ENCODE data around the gene PCSK7.

Gene PCSK7

GRCh38 chr11:117181586-117182550 lies 50.0 kb downstream of the PCSK7 start:
- TF ChIP-seq ZC3H10 (CRISPR knock-in tag; IDR thresholded peaks at IDR 0.05), result no peak
- no peak for TF ChIP-seq ZFP3 (CRISPR knock-in tag; IDR thresholded peaks at IDR 0.05)
- no peak for TF ChIP-seq SNAI2 (CRISPR knock-in tag; IDR thresholded peaks at IDR 0.05)
- no peak for ATAC-seq

- TF ChIP-seq ZFP3 (CRISPR knock-in tag; IDR thresholded peaks at IDR 0.05) (no peak), CSDC2 (CRISPR knock-in tag; IDR thresholded peaks at IDR 0.05) (no peak), ZNF8 (CRISPR knock-in tag; IDR thresholded peaks at IDR 0.05) (no peak), SNAI2 (CRISPR knock-in tag; IDR thresholded peaks at IDR 0.05) (no peak)
- peak; percentile 59 for ATAC-seq
These were observed 51.0 kb downstream of the PCSK7 start for GRCh38 chr11:117180661-117181585.

- no peak for ATAC-seq
- TF ChIP-seq CREB5 (CRISPR knock-in tag; IDR thresholded peaks at IDR 0.05; ENCODE audit: low read depth) (no peak), BACH2 (CRISPR knock-in tag; IDR thresholded peaks at IDR 0.05; ENCODE audit: borderline replicate concordance) (no peak), ZFP3 (CRISPR knock-in tag; IDR thresholded peaks at IDR 0.05) (no peak), CSDC2 (CRISPR knock-in tag; IDR thresholded peaks at IDR 0.05) (no peak), SNAI2 (CRISPR knock-in tag; IDR thresholded peaks at IDR 0.05) (no peak), RARB (CRISPR knock-in tag; IDR thresholded peaks at IDR 0.05) (no peak), TOX (CRISPR knock-in tag; IDR thresholded peaks at IDR 0.05; ENCODE audit: borderline replicate concordance) (no peak), PPARA (CRISPR knock-in tag; IDR thresholded peaks at IDR 0.05; ENCODE audit: borderline replicate concordance) (no peak), TCF4 (CRISPR knock-in tag; IDR thresholded peaks at IDR 0.05; ENCODE audit: borderline replicate concordance) (no peak)
These were observed 51.9 kb downstream of the PCSK7 start for GRCh38 chr11:117180020-117180419.

- no peak for TF ChIP-seq ESRRG (CRISPR knock-in tag; IDR thresholded peaks at IDR 0.05)
- TF ChIP-seq CSDC2 (CRISPR knock-in tag; IDR thresholded peaks at IDR 0.05), result no peak
- TF ChIP-seq CREB5 (CRISPR knock-in tag; IDR thresholded peaks at IDR 0.05; ENCODE audit: low read depth), result no peak
- TF ChIP-seq RARB (CRISPR knock-in tag; IDR thresholded peaks at IDR 0.05), result no peak
- no peak for TF ChIP-seq TOX (CRISPR knock-in tag; IDR thresholded peaks at IDR 0.05; ENCODE audit: borderline replicate concordance)
- TF ChIP-seq ZFP30 (CRISPR knock-in tag; IDR thresholded peaks at IDR 0.05), result no peak
- TF ChIP-seq TSHZ2 (CRISPR knock-in tag; IDR thresholded peaks at IDR 0.05), result no peak
- TF ChIP-seq CSRNP3 (CRISPR knock-in tag; IDR thresholded peaks at IDR 0.05), result no peak
- no peak for TF ChIP-seq ZFP3 (CRISPR knock-in tag; IDR thresholded peaks at IDR 0.05)
- no peak for TF ChIP-seq ZNF8 (CRISPR knock-in tag; IDR thresholded peaks at IDR 0.05)
- no peak for TF ChIP-seq PATZ1 (CRISPR knock-in tag; IDR thresholded peaks at IDR 0.05; ENCODE audit: borderline replicate concordance)
- TF ChIP-seq POU6F1 (CRISPR knock-in tag; IDR thresholded peaks at IDR 0.05; ENCODE audit: borderline replicate concordance, low read depth), result no peak
- TF ChIP-seq SNAI2 (CRISPR knock-in tag; IDR thresholded peaks at IDR 0.05), result no peak
- TF ChIP-seq PPARA (CRISPR knock-in tag; IDR thresholded peaks at IDR 0.05; ENCODE audit: borderline replicate concordance), result no peak
- no peak for TF ChIP-seq ARNTL (CRISPR knock-in tag; IDR thresholded peaks at IDR 0.05; ENCODE audit: borderline replicate concordance, low read depth)
- TF ChIP-seq BACH2 (CRISPR knock-in tag; IDR thresholded peaks at IDR 0.05; ENCODE audit: borderline replicate concordance), result no peak
- TF ChIP-seq ZNF70 (CRISPR knock-in tag; IDR thresholded peaks at IDR 0.05), result no peak
- peak; percentile 47 for ATAC-seq
These were observed 52.5 kb downstream of the PCSK7 start for GRCh38 chr11:117179048-117179999.

Data from SK-N-SH treated with all-trans-retinoic acid at 6 μM for 48 hours (cell line).